ENCODE data around the gene ADSL. TPM values are rescaled to one million over a fixed set of nuclear protein-coding genes. Genes with fewer than 3 reads are reported as not detected.
A peak's percentile ranks its signal among the peaks of the same experiment; 100 is the strongest.

The ADSL gene
- total RNA-seq, 1 donor from 2014 or later: 83.4 TPM

DNA sequence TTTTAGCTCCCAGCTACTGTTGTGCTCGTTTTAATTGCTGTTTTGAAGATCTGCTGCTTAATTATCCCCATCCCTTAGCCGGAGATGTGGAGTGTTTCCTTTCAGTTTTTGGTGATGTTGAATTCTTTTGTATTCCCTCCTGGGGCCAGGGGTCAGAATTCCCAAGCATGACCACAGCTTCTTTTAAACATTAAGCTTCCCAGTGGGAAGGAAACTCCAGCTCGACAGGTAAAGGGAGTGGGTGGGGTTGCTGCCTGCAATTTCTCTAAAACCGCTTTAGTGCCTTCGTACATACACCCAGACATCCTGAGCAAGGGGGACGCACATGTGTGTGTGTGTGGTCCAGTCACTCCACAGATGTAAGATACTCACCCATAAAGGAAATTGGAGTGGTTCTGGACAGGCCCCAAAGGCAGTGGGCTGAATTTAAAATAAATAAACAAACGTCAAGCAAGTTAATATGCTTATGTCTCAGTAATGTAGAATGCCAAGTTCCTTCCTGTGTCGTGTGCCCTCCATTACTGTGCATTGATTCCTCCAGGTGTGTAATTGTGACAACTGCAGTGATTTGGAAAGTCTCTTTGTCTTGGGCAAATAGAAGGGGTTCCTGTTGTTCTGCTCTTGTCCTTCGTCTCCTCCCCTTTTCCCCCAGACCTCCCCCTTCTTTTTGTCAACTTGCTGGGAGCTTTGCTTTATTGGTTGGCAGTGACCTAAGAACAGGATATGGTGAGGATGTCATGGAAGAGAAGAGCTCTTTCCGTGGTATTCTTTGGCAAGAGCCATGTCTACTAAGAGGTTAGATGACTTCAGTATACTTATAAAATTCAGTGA is 19.2 kb upstream of the ADSL start:
- H3K27me3 ChIP-seq (ENCODE audit: insufficient read depth, low read length): no peaks in the 10 kb centered on the region
- H4K20me1 ChIP-seq (ENCODE audit: insufficient read depth, low read length): peaks cover 9% of the 10 kb centered on the region
- H3K9me3 Mint-ChIP-seq (ENCODE audit: unreplicated experiment): no peaks in the 10 kb centered on the region
- H3K4me1 ChIP-seq (ENCODE audit: insufficient read depth, low read length): peaks cover 15% of the 10 kb centered on the region
- no peak for FAIRE-seq
- H3K4me2 ChIP-seq (ENCODE audit: low read length): peak overlapping the region; percentile 19
- H3K79me2 ChIP-seq (ENCODE audit: insufficient read depth, low read length): no peaks in the 10 kb centered on the region
- no peak overlapping the region for H2AFZ ChIP-seq (ENCODE audit: low read depth, low read length)
- peaks cover 31% of the 10 kb centered on the region for H3K4me1 Mint-ChIP-seq (ENCODE audit: low read depth, unreplicated experiment)
- no peak overlapping the region for H3K27ac ChIP-seq (ENCODE audit: low read depth, low read length)
- no peaks in the 10 kb centered on the region for H3K27me3 Mint-ChIP-seq (ENCODE audit: low read depth, unreplicated experiment)
- H3K9me3 ChIP-seq (ENCODE audit: insufficient read depth, low read depth, low read length): no peaks in the 10 kb centered on the region
- TF ChIP-seq EZH2 (IDR thresholded peaks at IDR 0.05; ENCODE audit: insufficient read depth, low read length): no peak
- TF ChIP-seq, protein P1, sequence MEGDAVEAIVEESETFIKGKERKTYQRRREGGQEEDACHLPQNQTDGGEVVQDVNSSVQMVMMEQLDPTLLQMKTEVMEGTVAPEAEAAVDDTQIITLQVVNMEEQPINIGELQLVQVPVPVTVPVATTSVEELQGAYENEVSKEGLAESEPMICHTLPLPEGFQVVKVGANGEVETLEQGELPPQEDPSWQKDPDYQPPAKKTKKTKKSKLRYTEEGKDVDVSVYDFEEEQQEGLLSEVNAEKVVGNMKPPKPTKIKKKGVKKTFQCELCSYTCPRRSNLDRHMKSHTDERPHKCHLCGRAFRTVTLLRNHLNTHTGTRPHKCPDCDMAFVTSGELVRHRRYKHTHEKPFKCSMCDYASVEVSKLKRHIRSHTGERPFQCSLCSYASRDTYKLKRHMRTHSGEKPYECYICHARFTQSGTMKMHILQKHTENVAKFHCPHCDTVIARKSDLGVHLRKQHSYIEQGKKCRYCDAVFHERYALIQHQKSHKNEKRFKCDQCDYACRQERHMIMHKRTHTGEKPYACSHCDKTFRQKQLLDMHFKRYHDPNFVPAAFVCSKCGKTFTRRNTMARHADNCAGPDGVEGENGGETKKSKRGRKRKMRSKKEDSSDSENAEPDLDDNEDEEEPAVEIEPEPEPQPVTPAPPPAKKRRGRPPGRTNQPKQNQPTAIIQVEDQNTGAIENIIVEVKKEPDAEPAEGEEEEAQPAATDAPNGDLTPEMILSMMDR (IDR thresholded peaks at IDR 0.05; ENCODE audit: insufficient read depth, low read depth, low read length): no peak
- peaks cover 14% of the 10 kb centered on the region for H3K36me3 ChIP-seq (ENCODE audit: insufficient read depth, low read length)
- DNase-seq (ENCODE audit: low read depth): peak; percentile 75
- H3K4me3 ChIP-seq (ENCODE audit: insufficient read depth, low read depth, low read length): no peak overlapping the region
- no peak overlapping the region for H3K9ac ChIP-seq (ENCODE audit: low read length)
- H3K4me3 Mint-ChIP-seq (ENCODE audit: unreplicated experiment): peak overlapping the region; percentile 58
- H3K27ac Mint-ChIP-seq (ENCODE audit: unreplicated experiment): no peak overlapping the region
- H3K36me3 Mint-ChIP-seq (ENCODE audit: low read depth, unreplicated experiment): peaks cover 16% of the 10 kb centered on the region

DNA sequence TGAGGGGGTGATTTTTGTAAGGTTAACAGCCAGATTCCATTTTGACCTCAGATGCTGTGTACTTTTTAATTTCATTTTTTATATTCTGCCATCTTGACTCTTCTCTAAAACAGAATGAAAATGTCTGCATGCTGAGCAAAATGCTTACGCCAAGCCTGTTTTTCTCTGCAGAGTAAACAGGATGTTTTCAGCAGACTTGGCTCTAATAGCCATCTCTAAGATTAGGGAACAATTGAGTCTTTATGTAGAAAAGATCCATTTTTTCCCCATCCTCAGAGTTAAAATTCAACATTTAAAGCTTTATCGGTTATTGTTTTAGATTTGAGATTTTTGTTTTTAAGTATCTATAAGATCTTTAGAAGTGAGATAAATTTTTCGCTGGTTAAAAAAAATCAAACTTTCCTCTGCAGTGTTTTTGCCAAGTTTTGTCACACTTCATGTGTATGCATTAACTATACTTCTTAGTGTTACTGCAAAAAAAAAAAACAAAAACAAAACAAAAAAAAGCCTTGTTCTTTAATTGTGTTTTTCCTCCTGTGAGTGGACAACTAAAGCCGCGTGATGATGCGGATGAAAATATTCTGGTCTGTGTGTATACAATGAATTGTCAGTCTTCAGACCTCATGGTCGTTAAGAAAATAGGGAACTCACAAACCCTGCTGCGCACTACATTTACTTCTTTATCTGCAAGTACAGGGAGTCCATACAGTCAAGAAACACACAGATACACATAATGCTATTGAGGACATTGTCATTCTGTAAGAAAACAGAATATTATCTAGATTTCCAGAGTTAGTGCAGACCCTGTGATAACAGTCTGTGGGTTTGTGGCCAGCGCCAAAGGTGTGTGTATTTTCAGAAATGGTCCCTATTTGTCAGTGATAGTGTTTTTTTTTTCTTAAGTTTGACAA is 17.5 kb upstream of the ADSL start:
- no peaks in the 10 kb centered on the region for H3K27me3 ChIP-seq (ENCODE audit: insufficient read depth, low read length)
- Mint-ChIP-seq H3K4me3 (ENCODE audit: unreplicated experiment) (no peak overlapping the region), H3K4me1 (ENCODE audit: low read depth, unreplicated experiment) (peaks cover 34% of the 10 kb centered on the region), H3K27ac (ENCODE audit: unreplicated experiment) (no peak overlapping the region), H3K9me3 (ENCODE audit: unreplicated experiment) (no peaks in the 10 kb centered on the region), H3K27me3 (ENCODE audit: low read depth, unreplicated experiment) (no peaks in the 10 kb centered on the region), H3K36me3 (ENCODE audit: low read depth, unreplicated experiment) (peaks cover 12% of the 10 kb centered on the region)
- no peak overlapping the region for H3K4me3 ChIP-seq (ENCODE audit: insufficient read depth, low read depth, low read length)
- no peaks in the 10 kb centered on the region for H3K79me2 ChIP-seq (ENCODE audit: insufficient read depth, low read length)
- no peak for DNase-seq (ENCODE audit: low read depth)
- H4K20me1 ChIP-seq (ENCODE audit: insufficient read depth, low read length): peaks cover 12% of the 10 kb centered on the region
- no peak for TF ChIP-seq EZH2 (IDR thresholded peaks at IDR 0.05; ENCODE audit: insufficient read depth, low read length)
- TF ChIP-seq, protein P1 (IDR thresholded peaks at IDR 0.05; ENCODE audit: insufficient read depth, low read depth, low read length): no peak
- no peaks in the 10 kb centered on the region for H3K9me3 ChIP-seq (ENCODE audit: insufficient read depth, low read depth, low read length)
- FAIRE-seq: no peak
- peaks cover 3% of the 10 kb centered on the region for H3K36me3 ChIP-seq (ENCODE audit: insufficient read depth, low read length)
- H3K27ac ChIP-seq (ENCODE audit: low read depth, low read length): no peak overlapping the region
- no peak overlapping the region for H3K4me2 ChIP-seq (ENCODE audit: low read length)
- no peak overlapping the region for H2AFZ ChIP-seq (ENCODE audit: low read depth, low read length)
- no peak overlapping the region for H3K9ac ChIP-seq (ENCODE audit: low read length)
- H3K4me1 ChIP-seq (ENCODE audit: insufficient read depth, low read length): peaks cover 20% of the 10 kb centered on the region

Data from astrocyte (in vitro differentiated cells and primary cell).